Stimulated activated CD8-positive, alpha-beta memory T cell treated with anti-CD3 and anti-CD28 coated beads, Interleukin-4, amount 100 ng/mL, for 48 hours (primary cell): ENCODE results near the gene MAPK8IP2.

Experiments
- DNase-seq: peaks from one replicate; pipeline ENCODE4 v3.0.0-alpha.2; 2020

The MAPK8IP2 gene

GRCh38 chr22:50600538-50600937, at the start of gene MAPK8IP2:
Gene MAPK8IP2, plus strand, starts transcription at chr22:50600793. Its CDS starts 26 bp downstream, at chr22:50600819.
- no peak for DNase-seq

GRCh38 chr22:50551160-50551752, 49.3 kb upstream of the MAPK8IP2 start:
- no peak for DNase-seq

GRCh38 chr22:50553310-50553709, 47.3 kb upstream of the MAPK8IP2 start:
- no peak for DNase-seq

GRCh38 chr22:50556703-50557102, 43.9 kb upstream of the MAPK8IP2 start:
- no peak for DNase-seq

- no peak for DNase-seq
Measured at GRCh38 chr22:50560034-50560433, 40.6 kb upstream of the MAPK8IP2 start.

- DNase-seq = no peak
Measured at GRCh38 chr22:50561401-50562358, 38.9 kb upstream of the MAPK8IP2 start.

- DNase-seq = peak; percentile 99
Measured at GRCh38 chr22:50562523-50563412, 37.8 kb upstream of the MAPK8IP2 start, which contains the start of gene SYCE3. Gene SYCE3, minus strand, starts transcription at chr22:50562919. Its CDS starts 6,514 bp downstream, at chr22:50556405.

GRCh38 chr22:50563413-50564160, 37.0 kb upstream of the MAPK8IP2 start:
- no peak for DNase-seq

- DNase-seq = no peak
Measured at GRCh38 chr22:50564289-50564688, 36.3 kb upstream of the MAPK8IP2 start.

GRCh38 chr22:50567721-50568252, 32.8 kb upstream of the MAPK8IP2 start:
- no peak for DNase-seq

- no peak for DNase-seq
Measured at GRCh38 chr22:50568626-50569025, 32.0 kb upstream of the MAPK8IP2 start.

- DNase-seq = no peak
Measured at GRCh38 chr22:50569041-50569459, 31.5 kb upstream of the MAPK8IP2 start.

GRCh38 chr22:50569896-50570535, 30.6 kb upstream of the MAPK8IP2 start:
- no peak for DNase-seq

GRCh38 chr22:50570861-50571260, 29.7 kb upstream of the MAPK8IP2 start:
- DNase-seq = no peak

- no peak for DNase-seq
Measured at GRCh38 chr22:50571264-50572175, 29.1 kb upstream of the MAPK8IP2 start.

GRCh38 chr22:50572965-50573364, 27.6 kb upstream of the MAPK8IP2 start:
- DNase-seq = no peak

- DNase-seq = no peak
Measured at GRCh38 chr22:50573491-50574382, 26.9 kb upstream of the MAPK8IP2 start.

- no peak for DNase-seq
Measured at GRCh38 chr22:50574383-50574755, 26.2 kb upstream of the MAPK8IP2 start.

- DNase-seq = no peak
Measured at GRCh38 chr22:50575426-50575941, 25.1 kb upstream of the MAPK8IP2 start.
